GM12801 (cell line): ENCODE measurements around the gene AMPD3.

Experiments used
- CTCF ChIP-seq: IDR thresholded peaks from one replicate; pipeline ENCODE4 v1.5.1; 2011; ENCODE audit warnings: control low read depth; ENCODE audit not compliant: insufficient read length; ENCODE audit errors: extremely low read depth

The AMPD3 gene

GRCh38 chr11:10490398-10491241 lies 35.6 kb downstream of the AMPD3 start:
- no peak for TF ChIP-seq CTCF

DNA sequence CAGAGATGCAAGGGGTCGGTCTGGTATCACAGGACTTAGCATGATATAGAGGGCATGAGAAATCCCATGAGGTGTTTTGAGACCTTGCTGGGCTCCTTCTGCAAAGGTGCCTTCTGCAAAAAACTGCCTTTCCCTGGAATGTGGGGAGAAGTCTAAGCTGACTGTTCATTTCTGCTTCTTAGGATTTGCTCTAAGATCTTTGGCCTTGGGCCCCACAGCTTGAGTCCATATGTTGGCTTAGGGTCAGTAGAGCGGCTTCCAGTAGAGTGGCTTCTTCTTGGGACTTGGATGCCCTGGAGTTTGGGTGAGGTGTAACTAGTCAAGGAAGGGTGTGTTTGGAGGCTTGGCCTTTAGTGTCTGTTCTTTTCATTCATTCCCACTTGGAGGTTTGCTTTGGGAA lies 37.0 kb downstream of the AMPD3 start:
- no peak for TF ChIP-seq CTCF

DNA sequence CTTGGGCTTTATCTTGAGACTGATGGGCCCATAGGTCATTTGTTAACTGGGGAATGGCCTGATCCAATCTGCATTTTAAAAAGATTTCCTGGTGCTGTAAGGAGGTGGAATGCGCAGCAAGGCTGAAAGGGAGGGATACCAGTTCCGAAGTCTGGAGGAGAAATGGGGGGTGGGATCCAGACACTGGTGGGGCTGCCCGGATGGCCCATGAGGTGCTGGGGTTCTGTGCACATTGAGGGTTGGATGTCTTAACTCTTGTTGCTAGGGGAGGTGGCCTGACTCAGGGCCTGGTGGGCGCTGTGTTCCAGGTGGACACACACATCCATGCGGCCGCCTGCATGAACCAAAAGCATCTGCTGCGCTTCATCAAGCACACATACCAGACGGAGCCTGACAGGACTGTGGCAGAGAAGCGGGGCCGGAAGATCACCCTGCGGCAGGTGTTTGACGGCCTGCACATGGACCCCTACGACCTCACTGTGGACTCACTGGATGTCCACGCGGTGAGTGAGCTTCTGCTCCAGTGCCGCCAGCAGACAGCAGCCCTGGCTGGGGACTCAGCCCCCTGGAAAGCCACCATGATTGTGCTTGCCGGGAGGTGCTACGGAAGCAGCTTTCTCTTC lies 38.1 kb downstream of the AMPD3 start:
- no peak for TF ChIP-seq CTCF

DNA sequence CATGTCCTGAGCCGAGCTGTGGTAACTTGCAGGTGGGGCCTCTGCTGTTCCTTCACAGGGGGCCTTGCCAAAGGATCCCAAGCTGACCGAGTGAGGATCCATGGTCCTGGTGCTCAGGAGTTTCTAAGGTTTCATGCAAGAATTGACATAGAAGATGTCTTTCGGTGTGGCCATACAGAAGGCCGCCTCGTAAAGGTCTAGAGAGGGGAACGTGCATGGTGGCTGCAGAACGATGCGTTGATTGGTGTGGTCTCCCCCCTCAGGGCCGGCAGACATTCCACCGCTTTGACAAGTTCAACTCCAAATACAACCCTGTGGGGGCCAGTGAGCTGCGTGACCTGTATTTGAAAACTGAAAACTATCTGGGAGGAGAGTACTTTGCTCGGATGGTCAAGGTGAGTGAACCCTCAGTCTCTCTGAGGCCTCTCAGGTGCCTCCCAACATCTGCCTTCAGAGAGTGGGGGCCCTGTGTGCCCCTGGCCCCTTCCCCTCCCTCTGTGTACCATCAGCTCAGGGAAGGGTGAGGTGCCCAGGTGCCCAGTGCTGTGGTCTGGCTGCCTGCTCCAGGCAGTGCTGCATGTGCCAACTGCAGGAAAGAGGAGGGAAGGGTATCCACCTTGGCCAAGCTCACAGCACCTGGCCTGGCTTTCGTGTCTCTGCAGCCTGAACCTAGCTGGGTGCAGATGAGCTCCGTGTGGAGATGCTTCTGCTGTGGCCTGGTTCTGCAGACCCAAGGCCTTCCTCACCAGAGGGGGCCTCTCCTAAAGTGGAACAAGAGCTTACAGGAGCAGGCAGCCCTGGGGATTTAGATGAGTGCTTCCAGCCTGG lies 39.8 kb downstream of the AMPD3 start:
- TF ChIP-seq CTCF, result no peak

- TF ChIP-seq CTCF, result no peak
These were observed 40.4 kb downstream of the AMPD3 start for GRCh38 chr11:10495464-10495786.

GRCh38 chr11:10496296-10496936 lies 41.4 kb downstream of the AMPD3 start:
- no peak for TF ChIP-seq CTCF
